Central memory CD8-positive, alpha-beta T cell (primary cell): Measurements from ENCODE around the gene LRP1.

Source experiments
- ATAC-seq: fragments of 150-1000 bp; cut with Tn5 transposase; replicated peaks from 2 replicates; pipeline ENCODE4 v1.10.0; 2022; ENCODE audit warnings: mild to moderate bottlenecking, moderate FRiP score, moderate number of reproducible peaks; ENCODE audit not compliant: poor library complexity, severe bottlenecking; ENCODE audit errors: extremely low read depth
- DNase-seq, 2 donors: peaks; one replicate each; pipeline ENCODE4 v3.0.0; 2021; ENCODE audit warnings: low spot score in 2 of 2
- H3K27ac Mint-ChIP-seq: one replicate; pipeline ENCODE4 v1.8.0; 2022; ENCODE audit warnings: low read depth, mild to moderate bottlenecking, moderate library complexity, mixed read lengths
- H3K27me3 Mint-ChIP-seq: one replicate; pipeline ENCODE4 v1.8.0; 2022; ENCODE audit warnings: mixed read lengths
- H3K36me3 Mint-ChIP-seq: one replicate; pipeline ENCODE4 v1.8.0; 2022; ENCODE audit warnings: mild to moderate bottlenecking, moderate library complexity, mixed read lengths; ENCODE audit not compliant: insufficient read depth
- H3K4me1 Mint-ChIP-seq: one replicate; pipeline ENCODE4 v1.8.0; 2022; ENCODE audit warnings: mixed read lengths
- H3K4me3 Mint-ChIP-seq: one replicate; pipeline ENCODE4 v1.8.0; 2022; ENCODE audit warnings: mild to moderate bottlenecking, moderate library complexity, mixed read lengths
- H3K9me3 Mint-ChIP-seq: one replicate; pipeline ENCODE4 v1.8.0; 2022; ENCODE audit warnings: mixed read lengths

Gene LRP1

DNA sequence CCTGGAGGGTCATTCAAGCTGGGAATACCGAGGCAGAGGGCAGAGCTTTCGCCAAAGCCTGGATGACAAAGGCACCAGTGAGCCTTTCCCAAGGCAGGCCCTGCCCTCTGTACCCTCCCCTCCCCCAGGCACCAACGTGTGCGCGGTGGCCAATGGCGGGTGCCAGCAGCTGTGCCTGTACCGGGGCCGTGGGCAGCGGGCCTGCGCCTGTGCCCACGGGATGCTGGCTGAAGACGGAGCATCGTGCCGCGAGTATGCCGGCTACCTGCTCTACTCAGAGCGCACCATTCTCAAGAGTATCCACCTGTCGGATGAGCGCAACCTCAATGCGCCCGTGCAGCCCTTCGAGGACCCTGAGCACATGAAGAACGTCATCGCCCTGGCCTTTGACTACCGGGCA, 57.1 kb downstream of the LRP1 start:
- ATAC-seq (no peak), DNase-seq (no peak)
- no peaks in the 10 kb centered on the region for H3K36me3 Mint-ChIP-seq
- H3K27me3 Mint-ChIP-seq, result no peaks in the 10 kb centered on the region
- H3K27ac Mint-ChIP-seq, result no peak overlapping the region
- H3K4me3 Mint-ChIP-seq, result no peak overlapping the region
- peaks cover 5% of the 10 kb centered on the region for H3K4me1 Mint-ChIP-seq
- H3K9me3 Mint-ChIP-seq, result no peaks in the 10 kb centered on the region

DNA sequence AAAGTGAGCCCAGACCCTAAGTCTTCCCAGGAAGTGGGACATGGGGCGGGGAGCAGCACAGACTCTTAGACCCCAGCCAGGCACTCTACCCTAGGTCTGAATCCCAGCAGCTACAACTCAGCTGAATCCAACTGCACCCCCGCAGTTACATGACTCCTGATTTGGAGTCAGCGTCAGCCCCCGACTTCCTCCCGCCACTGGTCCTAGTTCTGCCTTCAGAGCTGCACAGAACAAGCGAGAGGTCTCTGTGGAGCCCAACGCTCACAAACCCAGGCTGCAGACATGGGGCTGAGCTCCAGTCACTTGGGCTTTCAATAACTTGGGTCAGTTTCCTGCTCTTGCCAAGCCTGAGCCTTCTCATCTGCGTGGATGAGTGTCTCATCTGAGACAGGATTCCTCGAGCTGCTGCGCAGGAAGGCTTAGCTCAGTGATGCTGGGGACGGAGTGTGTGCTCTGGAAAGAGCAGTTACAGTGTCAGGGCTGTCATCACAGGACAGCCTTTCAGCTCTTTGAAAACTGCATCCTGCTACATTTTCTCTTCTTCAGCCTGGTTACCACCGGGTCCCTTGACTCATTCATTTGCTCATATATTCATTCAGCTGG, 57.7 kb downstream of the LRP1 start:
- DNase-seq, result no peak
- Mint-ChIP-seq H3K27ac (no peak overlapping the region), H3K4me1 (peaks cover 5% of the 10 kb centered on the region), H3K36me3 (no peaks in the 10 kb centered on the region), H3K27me3 (no peaks in the 10 kb centered on the region), H3K9me3 (no peaks in the 10 kb centered on the region), H3K4me3 (no peak overlapping the region)
- ATAC-seq, result no peak

- no peaks in the 10 kb centered on the region for H3K27me3 Mint-ChIP-seq
- ATAC-seq, result no peak
- no peaks in the 10 kb centered on the region for H3K9me3 Mint-ChIP-seq
- H3K27ac Mint-ChIP-seq, result no peak overlapping the region
- H3K36me3 Mint-ChIP-seq, result no peaks in the 10 kb centered on the region
- H3K4me1 Mint-ChIP-seq, result peaks cover 5% of the 10 kb centered on the region
- no peak for DNase-seq
- H3K4me3 Mint-ChIP-seq, result no peak overlapping the region
Observed at GRCh38 chr12:57187222-57188089, 59.2 kb downstream of the LRP1 start.

GRCh38 chr12:57188090-57188425, 59.8 kb downstream of the LRP1 start:
- ATAC-seq (no peak), DNase-seq (no peak)
- Mint-ChIP-seq H3K9me3 (no peaks in the 10 kb centered on the region), H3K36me3 (no peaks in the 10 kb centered on the region), H3K4me1 (peaks cover under 1% of the 10 kb centered on the region), H3K27ac (no peak overlapping the region), H3K27me3 (no peaks in the 10 kb centered on the region), H3K4me3 (no peak overlapping the region)

GRCh38 chr12:57190037-57190436, 61.8 kb downstream of the LRP1 start:
- no peak overlapping the region for H3K4me3 Mint-ChIP-seq
- no peaks in the 10 kb centered on the region for H3K9me3 Mint-ChIP-seq
- no peak overlapping the region for H3K27ac Mint-ChIP-seq
- no peaks in the 10 kb centered on the region for H3K27me3 Mint-ChIP-seq
- no peak for ATAC-seq
- no peaks in the 10 kb centered on the region for H3K36me3 Mint-ChIP-seq
- H3K4me1 Mint-ChIP-seq, result no peaks in the 10 kb centered on the region
- DNase-seq, result no peak

GRCh38 chr12:57190821-57191220, 62.5 kb downstream of the LRP1 start:
- H3K36me3 Mint-ChIP-seq, result no peaks in the 10 kb centered on the region
- ATAC-seq, result no peak
- H3K27me3 Mint-ChIP-seq, result no peaks in the 10 kb centered on the region
- H3K4me3 Mint-ChIP-seq, result no peak overlapping the region
- DNase-seq, result no peak
- no peaks in the 10 kb centered on the region for H3K4me1 Mint-ChIP-seq
- no peaks in the 10 kb centered on the region for H3K9me3 Mint-ChIP-seq
- no peak overlapping the region for H3K27ac Mint-ChIP-seq

DNA sequence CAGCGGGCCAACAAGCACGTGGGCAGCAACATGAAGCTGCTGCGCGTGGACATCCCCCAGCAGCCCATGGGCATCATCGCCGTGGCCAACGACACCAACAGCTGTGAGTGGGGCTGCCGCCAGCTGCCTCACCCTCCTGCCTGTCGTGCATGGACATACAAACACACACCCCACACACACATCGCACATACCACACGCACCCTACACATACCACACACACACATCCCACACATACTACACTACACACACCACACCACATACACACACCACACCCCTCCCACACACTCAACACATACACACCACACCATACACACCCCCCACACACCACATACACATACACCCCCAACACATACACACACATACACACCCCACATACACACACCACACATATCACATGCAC, 63.1 kb downstream of the LRP1 start:
- ATAC-seq (no peak), DNase-seq (no peak)
- Mint-ChIP-seq H3K9me3 (no peaks in the 10 kb centered on the region), H3K36me3 (peaks cover 3% of the 10 kb centered on the region), H3K27ac (no peak overlapping the region), H3K4me3 (no peak overlapping the region), H3K27me3 (no peaks in the 10 kb centered on the region), H3K4me1 (no peaks in the 10 kb centered on the region)

- Mint-ChIP-seq H3K27ac (no peak overlapping the region), H3K27me3 (no peaks in the 10 kb centered on the region), H3K4me1 (no peaks in the 10 kb centered on the region), H3K4me3 (no peak overlapping the region), H3K9me3 (no peaks in the 10 kb centered on the region), H3K36me3 (peaks cover 5% of the 10 kb centered on the region)
- ATAC-seq, result no peak
- DNase-seq, result no peak
Observed at GRCh38 chr12:57192920-57193319, 64.6 kb downstream of the LRP1 start.

DNA sequence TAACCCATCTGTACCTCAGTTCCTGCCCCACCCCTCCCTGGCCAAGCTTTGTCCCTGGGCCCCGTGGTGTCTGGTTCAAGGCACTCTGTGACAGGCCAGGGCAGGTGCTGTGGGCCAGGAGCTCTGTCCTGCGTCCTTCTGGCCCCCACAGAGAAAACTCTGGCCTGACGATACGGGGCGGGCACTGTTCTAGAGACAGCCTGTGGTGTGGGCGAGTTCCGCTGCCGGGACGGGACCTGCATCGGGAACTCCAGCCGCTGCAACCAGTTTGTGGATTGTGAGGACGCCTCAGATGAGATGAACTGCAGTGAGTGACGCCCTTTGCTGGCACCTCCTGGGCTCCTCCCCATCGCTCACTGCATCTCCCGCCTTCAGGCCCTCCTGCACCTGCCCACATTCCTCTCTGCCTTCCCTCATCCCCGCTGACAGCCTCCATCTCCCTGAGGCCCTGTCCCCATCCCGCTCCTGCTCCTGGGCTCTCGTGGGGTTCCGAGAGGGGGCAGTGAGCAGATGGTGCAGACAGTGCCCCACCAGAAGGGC, 65.5 kb downstream of the LRP1 start:
- DNase-seq (no peak), ATAC-seq (no peak)
- H3K4me1 Mint-ChIP-seq, result no peaks in the 10 kb centered on the region
- H3K27ac Mint-ChIP-seq, result no peak overlapping the region
- H3K27me3 Mint-ChIP-seq, result no peaks in the 10 kb centered on the region
- no peak overlapping the region for H3K4me3 Mint-ChIP-seq
- H3K9me3 Mint-ChIP-seq, result no peaks in the 10 kb centered on the region
- peaks cover 5% of the 10 kb centered on the region for H3K36me3 Mint-ChIP-seq

DNA sequence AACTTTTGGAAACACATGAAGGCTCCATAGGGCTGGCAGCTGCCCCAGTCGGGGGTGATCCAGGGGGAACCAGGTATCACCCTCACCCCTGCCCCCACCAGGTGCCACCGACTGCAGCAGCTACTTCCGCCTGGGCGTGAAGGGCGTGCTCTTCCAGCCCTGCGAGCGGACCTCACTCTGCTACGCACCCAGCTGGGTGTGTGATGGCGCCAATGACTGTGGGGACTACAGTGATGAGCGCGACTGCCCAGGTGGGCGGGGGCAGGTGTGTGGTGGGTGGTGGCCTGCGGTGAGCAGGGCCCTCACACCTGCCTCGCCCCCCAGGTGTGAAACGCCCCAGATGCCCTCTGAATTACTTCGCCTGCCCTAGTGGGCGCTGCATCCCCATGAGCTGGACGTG, 66.0 kb downstream of the LRP1 start:
- Mint-ChIP-seq H3K4me3 (no peak overlapping the region), H3K36me3 (peaks cover 5% of the 10 kb centered on the region), H3K9me3 (no peaks in the 10 kb centered on the region), H3K27me3 (no peaks in the 10 kb centered on the region), H3K27ac (no peak overlapping the region), H3K4me1 (no peaks in the 10 kb centered on the region)
- DNase-seq (no peak), ATAC-seq (no peak)

DNA sequence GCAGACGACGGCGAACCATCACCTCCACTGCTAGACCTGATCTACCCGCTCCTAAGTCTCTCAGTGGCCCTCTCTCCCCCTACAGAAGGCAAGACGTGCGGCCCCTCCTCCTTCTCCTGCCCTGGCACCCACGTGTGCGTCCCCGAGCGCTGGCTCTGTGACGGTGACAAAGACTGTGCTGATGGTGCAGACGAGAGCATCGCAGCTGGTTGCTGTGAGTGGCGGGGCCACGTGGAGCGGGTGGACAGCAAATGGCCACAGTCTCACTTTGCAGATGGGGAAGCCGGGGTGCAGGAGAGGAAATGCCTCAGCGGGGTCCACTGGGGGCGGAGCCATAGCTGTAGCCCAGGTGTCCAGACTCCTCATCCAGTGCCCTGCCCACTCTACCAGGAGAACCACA, 66.9 kb downstream of the LRP1 start:
- H3K36me3 Mint-ChIP-seq, result peaks cover 5% of the 10 kb centered on the region
- no peaks in the 10 kb centered on the region for H3K27me3 Mint-ChIP-seq
- ATAC-seq (no peak), DNase-seq (no peak)
- H3K4me3 Mint-ChIP-seq, result no peak overlapping the region
- H3K4me1 Mint-ChIP-seq, result no peaks in the 10 kb centered on the region
- no peaks in the 10 kb centered on the region for H3K9me3 Mint-ChIP-seq
- H3K27ac Mint-ChIP-seq, result no peak overlapping the region

- no peak for ATAC-seq
- Mint-ChIP-seq H3K4me3 (no peak overlapping the region), H3K36me3 (peaks cover 5% of the 10 kb centered on the region), H3K27me3 (no peaks in the 10 kb centered on the region), H3K4me1 (no peaks in the 10 kb centered on the region), H3K27ac (no peak overlapping the region), H3K9me3 (no peaks in the 10 kb centered on the region)
- DNase-seq, result no peak
Observed at GRCh38 chr12:57195611-57196371, 67.5 kb downstream of the LRP1 start.

DNA sequence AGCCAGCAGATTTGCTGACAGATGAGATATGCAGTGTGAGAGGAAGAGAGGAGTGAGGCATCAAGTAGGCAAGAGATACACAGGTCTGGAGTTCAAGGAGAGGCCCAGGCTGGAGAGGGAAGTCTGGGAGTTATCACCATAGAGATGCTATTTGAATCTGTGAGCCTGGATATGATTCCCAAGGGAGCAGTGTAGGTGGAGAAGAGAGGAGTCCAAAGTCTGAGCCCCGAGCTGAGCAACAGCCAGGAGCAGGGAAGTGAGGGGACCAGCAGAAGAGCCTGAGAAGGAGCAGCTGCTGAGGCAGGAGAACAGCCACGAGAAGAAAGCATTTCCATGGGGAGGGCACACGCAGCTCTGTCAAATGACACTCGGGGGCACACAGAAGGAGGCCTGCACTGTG, 68.2 kb downstream of the LRP1 start:
- no peak overlapping the region for H3K4me3 Mint-ChIP-seq
- ATAC-seq, result no peak
- H3K27me3 Mint-ChIP-seq, result no peaks in the 10 kb centered on the region
- no peak for DNase-seq
- peaks cover 5% of the 10 kb centered on the region for H3K36me3 Mint-ChIP-seq
- no peaks in the 10 kb centered on the region for H3K9me3 Mint-ChIP-seq
- H3K4me1 Mint-ChIP-seq, result no peaks in the 10 kb centered on the region
- H3K27ac Mint-ChIP-seq, result no peak overlapping the region
